Effector CD4-positive, alpha-beta T cell (primary cell): ENCODE measurements around the gene KCNK1.

Experiments
- DNase-seq: peaks from one replicate; pipeline ENCODE4 v3.0.0-alpha.2; 2020
- total RNA-seq: gene quantifications from one replicate; lab custom pipeline; 2026; lab: John Stamatoyannopoulos, UW

KCNK1 gene
- total RNA-seq: 1.5 reads per million

- no peak for DNase-seq
Observed at GRCh38 chr1:233613252-233614172, at the start of gene KCNK1. Gene KCNK1, plus strand, starts transcription at chr1:233614106. Its CDS starts 66 bp downstream, at chr1:233614172.

DNA sequence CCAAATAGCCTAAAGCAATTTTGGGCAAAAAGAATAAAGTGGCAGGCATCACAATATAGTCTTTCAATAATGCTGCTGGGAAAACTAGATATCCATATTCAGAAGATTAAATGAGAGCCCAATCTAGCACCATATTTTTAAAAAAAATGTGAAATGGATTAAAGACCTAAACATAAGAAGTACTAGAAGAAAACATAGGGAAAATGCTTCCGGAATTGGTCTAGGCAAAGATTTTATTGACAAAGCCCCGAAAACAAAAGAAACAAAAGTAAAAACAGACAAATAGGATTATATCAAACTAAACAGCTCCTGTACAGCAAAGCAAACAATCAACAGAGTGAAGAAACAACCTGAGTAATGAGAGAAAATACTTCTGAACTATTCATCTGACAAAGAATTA, 48.6 kb upstream of the KCNK1 start:
- DNase-seq: no peak

DNA sequence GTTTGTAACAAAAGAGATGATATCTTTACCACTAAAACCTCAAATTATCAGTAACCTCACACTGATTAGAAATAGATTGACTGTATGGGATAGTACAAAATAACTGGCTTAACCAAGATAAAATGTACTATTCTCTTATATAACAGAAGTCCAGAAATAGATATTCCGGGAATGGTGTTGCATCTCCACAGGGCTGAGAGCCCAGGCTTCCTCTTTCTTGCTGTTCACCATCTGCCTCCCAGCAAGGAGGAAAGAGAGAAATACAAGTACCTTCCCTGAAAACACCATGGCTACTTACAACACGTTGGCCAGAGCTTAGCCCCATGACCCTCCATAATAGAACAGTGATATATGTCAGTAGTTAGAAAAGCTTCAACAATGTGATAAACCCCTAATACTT, 47.0 kb upstream of the KCNK1 start:
- DNase-seq: no peak

GRCh38 chr1:233569636-233570035, 44.3 kb upstream of the KCNK1 start:
- no peak for DNase-seq

GRCh38 chr1:233570216-233570615, 43.7 kb upstream of the KCNK1 start:
- no peak for DNase-seq

DNA sequence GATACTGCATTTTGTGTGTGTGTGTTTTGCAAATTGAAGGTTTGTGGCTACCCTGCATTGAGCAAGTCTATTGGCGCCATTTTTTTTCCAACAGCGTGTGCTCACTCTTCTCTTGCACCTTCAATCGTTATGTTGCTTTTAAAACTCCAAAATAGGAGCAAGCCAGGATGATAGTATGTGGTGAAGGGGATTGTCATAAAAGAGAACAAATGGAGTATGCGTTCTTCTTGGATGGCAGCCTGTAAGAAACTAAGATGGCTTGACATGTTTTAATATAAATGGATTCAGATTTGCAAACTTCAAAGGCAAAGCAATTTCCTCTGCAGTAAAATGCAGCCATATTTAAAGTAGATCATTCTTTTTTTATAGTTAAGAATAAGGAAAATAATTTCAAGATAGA, 43.2 kb upstream of the KCNK1 start:
- DNase-seq: no peak

DNA sequence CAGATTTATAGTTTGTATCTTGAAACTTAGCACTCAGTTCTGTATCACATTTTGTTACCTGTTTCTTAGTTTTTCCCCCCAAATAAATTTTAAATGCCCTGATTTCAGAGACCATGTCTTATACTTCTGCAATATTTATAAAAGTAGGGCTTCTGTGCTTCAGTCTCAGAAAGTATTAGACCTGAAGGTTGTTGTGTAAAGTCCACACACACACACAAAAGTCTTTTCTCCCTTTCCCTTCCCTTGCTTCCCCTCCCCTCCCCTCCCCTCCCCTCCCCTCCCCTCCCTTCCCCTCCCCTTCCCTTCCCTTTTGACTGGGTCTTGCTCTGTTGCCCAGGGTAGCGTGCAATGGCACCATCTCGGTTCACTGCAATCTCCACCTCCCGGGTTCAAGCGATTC, 41.0 kb upstream of the KCNK1 start:
- DNase-seq: no peak

- DNase-seq: no peak
Observed at GRCh38 chr1:233575450-233575849, 38.5 kb upstream of the KCNK1 start.

- no peak for DNase-seq
Observed at GRCh38 chr1:233582439-233582838, 31.5 kb upstream of the KCNK1 start.

DNA sequence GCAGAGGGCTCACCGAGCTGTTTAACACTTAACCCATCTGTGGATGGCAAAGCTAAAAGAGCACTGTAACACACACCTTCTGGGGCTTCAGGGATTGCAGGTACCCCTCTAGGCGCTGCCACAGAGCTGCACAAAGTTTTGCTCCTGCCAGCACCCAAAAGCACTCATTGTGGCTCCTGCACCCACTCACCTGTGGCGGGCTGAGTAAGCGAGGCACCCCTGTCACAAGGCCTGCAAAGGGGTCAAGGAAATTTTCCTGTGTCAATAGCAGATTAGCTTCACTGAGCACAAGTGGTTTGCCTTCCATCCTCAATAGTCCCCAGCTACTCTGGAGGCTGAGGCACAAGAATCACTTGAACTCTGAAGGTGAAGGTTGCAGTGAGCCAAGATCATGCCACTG, 29.5 kb upstream of the KCNK1 start:
- no peak for DNase-seq

- DNase-seq: no peak
Observed at GRCh38 chr1:233584931-233585330, 29.0 kb upstream of the KCNK1 start.

- DNase-seq: no peak
Observed at GRCh38 chr1:233586301-233586700, 27.6 kb upstream of the KCNK1 start.

DNA sequence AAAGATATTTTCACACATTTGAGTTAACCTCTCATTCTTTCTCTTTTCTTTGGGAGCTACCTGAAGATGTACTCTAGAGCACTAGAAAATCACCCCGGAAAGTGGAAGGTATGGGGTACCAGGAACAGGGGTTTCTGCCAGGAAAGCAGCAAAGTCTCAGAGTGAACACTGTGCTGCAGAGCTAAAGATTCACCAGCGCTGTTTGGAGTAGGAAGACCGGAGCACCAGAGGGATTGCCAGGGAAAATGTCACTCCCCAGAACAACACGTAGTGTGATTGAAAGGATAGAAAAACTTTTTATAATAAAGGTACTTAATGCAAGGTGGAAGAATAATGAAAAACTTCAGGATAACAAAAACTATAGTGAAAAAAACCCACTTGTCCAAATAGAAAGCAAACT, 26.7 kb upstream of the KCNK1 start:
- no peak for DNase-seq

- no peak for DNase-seq
Observed at GRCh38 chr1:233587958-233588799, 25.7 kb upstream of the KCNK1 start.

- no peak for DNase-seq
Observed at GRCh38 chr1:233597489-233597901, 16.4 kb upstream of the KCNK1 start.

DNA sequence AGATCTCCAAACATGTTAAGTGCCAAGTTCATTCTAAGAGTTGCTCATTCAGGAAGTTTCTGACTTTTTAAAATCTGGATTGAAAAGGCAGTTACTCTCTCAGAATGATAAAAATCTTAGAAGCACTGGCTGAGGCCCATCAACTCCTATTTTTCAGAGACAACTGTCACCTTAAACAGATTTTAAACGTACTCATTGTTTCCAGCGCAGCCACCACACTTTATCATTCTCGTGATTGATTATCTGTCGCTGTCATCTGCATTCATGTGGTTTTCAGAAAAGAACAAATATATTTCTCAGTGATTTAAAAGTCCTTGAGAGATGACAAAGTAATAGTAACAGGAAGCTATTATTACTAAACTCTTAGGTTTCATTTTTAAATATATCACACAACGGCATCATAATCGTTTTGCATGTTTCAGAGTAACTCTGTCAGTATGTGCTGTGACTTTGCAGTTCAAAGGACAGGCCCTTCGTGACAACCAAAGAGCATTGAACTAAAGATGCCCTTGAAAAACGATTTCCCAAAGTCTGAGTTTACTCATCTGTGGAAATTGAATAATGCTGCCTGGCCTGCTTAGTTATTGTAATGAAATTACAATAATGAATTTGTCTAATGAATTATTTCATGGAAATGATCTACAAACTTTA, 14.9 kb upstream of the KCNK1 start:
- DNase-seq: no peak

DNA sequence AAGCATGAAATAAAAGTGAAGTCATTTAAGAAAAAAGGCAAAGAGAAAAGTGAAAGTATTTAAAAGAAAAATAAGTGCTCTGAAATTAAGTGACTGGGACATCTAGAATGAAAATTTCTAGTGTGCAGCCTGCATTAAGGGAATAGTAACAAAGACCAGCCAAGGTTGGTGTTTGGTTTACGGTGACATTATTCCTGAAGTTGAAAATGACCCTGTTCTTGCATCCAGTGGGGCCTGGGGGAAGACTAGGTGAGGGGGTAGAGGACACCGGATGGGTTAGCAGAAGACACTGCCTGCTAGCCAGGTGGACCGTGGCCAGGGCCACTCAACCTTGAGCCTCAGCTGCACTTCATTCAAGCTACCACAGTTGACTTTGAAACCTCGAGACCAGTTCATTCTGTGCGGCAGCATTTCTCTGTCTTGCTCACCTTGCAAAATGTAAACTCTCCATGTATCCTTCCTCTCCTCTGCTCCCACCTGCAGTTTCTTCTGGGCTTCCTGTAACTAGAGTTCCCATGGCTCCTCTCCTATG, 14.3 kb upstream of the KCNK1 start:
- DNase-seq: no peak

DNA sequence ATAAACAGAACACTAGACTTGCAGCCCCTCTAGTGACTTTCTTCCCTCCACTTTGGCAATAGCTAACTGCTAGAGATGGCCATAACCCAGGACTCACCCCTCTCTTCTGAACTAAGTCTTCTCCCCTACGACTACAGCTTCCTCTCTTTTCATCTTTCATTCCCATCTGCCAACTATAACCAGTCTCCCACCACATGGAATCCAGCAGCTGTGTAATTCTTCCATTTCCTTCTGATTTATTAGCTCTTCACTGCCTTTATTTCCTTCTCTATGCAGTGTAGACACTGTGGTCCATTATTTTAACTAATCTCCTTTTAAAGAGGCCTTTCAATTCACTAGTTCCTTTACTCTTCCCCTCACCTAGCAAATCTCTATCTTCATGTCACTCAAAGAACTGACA, 13.4 kb upstream of the KCNK1 start:
- no peak for DNase-seq

DNA sequence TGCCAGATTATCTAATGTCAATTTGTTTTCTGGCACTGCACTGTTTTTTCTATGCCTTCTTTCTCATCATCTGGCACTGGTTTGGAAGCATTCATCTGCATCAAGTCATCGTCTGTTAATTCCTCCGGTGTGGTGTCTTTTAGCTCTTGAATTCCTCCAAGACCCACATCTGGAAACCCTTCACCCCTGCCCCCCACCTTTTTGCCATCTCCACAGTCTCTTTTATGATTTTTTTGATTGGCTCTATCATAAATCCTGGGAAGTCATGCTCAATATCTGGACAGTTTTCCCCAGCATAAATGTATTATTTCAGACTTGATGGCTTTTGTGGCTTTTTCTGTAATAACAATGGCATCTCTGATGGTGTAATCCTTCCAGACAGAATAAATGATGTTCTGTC, 10.4 kb upstream of the KCNK1 start:
- no peak for DNase-seq

GRCh38 chr1:233605205-233605604, 8.7 kb upstream of the KCNK1 start:
- DNase-seq: no peak

DNA sequence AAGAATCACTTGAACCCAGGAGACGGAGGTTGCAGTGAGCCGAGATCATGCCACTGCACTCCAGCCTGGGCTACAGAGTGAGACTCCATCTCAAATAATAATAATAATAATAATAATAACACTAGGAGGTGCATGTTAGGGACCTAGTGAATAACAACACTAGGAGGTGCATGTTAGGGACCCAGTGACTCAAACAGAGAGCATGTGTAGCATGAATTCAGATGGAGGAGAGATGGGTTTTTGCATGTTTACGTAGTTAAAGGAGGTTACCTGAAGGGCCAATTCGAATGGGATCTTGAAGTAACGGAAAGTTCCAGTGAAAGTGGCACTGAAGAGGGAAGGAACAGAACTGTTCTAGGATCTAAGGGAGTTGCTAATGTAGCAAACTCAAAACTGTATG, 7.1 kb upstream of the KCNK1 start:
- DNase-seq: no peak

- no peak for DNase-seq
Observed at GRCh38 chr1:233607252-233608119, 6.4 kb upstream of the KCNK1 start.
